CD1c-positive myeloid dendritic cell (primary cell): Measurements from ENCODE around the gene EPHB3.
A peak's percentile ranks its signal among the peaks of the same experiment; 100 is the strongest.

Experiments used
- DNase-seq: peaks from one replicate; pipeline ENCODE4 v3.0.0-alpha.2; 2016; ENCODE audit errors: extremely low spot score

The EPHB3 gene

DNA sequence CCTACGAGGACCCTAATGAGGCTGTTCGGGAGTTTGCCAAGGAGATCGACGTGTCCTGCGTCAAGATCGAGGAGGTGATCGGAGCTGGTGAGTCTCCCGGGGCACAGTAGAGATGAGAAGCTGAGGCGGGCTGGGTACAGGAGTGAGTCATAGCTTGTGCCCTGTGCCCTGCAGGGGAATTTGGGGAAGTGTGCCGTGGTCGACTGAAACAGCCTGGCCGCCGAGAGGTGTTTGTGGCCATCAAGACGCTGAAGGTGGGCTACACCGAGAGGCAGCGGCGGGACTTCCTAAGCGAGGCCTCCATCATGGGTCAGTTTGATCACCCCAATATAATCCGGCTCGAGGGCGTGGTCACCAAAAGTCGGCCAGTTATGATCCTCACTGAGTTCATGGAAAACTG is 17.9 kb downstream of the EPHB3 start:
- peak; percentile 76 for DNase-seq

DNA sequence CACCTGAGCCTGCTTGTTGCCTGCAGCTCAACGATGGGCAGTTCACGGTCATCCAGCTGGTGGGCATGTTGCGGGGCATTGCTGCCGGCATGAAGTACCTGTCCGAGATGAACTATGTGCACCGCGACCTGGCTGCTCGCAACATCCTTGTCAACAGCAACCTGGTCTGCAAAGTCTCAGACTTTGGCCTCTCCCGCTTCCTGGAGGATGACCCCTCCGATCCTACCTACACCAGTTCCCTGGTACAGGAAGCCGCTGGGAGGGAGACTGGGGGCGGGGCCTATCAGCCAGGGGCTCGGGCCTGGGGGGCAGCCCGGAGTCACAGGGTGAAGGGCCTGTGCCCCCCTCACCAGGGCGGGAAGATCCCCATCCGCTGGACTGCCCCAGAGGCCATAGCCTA is 18.8 kb downstream of the EPHB3 start:
- DNase-seq, result no peak

DNA sequence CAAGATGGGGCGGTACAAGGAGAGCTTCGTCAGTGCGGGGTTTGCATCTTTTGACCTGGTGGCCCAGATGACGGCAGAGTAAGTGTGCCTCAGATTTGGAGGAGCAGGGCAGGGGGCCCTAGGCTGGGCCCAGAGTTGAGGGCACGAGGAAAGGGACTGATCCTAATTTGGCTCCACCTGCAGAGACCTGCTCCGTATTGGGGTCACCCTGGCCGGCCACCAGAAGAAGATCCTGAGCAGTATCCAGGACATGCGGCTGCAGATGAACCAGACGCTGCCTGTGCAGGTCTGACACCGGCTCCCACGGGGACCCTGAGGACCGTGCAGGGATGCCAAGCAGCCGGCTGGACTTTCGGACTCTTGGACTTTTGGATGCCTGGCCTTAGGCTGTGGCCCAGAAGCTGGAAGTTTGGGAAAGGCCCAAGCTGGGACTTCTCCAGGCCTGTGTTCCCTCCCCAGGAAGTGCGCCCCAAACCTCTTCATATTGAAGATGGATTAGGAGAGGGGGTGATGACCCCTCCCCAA is 19.8 kb downstream of the EPHB3 start:
- DNase-seq, result no peak

DNA sequence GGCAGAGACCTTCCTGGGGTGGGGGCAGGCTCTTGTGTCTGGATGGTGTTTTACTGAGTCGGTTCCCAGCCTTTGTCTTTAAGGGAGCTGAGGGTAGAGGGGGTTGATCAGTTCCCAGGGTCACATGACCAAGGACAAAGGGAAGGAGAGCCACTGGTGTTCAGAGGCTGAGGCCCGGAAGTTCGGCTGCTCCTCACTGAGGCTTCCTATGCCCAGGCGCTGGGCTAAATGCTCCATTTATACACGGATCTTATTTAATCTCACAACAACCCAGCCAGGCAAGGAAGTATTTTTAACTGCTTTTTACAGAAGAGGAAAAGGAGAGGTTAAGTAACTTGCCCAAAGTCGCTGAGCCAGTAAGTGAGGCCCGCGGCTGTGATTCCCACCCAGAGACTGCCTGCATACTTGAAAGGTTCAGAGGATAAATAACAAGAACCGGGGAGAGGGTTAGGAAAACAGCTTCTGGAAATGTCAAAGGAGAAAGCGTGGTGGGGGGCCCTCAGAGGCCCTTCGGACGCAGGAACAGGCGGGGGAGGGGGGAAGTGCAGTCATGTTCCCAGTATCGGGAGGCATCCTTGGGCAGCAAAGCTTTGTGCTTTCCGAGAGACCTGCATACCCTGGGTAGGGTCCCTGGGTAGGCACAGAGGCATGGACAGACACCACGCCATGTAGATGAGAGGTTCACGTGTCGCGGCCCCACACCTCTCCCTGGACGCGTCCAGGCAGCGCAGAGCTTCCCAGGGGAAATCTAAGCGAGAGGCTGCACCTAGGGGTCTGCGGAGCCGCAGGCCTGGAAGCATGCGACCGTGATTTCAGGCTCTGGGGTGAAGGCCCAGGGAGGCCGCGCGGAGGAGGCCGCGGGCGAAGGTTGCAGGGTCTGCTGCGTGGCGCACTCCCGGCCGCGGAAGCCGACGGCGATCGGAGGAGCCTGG is 21.3 kb downstream of the EPHB3 start:
- DNase-seq, result no peak

DNA sequence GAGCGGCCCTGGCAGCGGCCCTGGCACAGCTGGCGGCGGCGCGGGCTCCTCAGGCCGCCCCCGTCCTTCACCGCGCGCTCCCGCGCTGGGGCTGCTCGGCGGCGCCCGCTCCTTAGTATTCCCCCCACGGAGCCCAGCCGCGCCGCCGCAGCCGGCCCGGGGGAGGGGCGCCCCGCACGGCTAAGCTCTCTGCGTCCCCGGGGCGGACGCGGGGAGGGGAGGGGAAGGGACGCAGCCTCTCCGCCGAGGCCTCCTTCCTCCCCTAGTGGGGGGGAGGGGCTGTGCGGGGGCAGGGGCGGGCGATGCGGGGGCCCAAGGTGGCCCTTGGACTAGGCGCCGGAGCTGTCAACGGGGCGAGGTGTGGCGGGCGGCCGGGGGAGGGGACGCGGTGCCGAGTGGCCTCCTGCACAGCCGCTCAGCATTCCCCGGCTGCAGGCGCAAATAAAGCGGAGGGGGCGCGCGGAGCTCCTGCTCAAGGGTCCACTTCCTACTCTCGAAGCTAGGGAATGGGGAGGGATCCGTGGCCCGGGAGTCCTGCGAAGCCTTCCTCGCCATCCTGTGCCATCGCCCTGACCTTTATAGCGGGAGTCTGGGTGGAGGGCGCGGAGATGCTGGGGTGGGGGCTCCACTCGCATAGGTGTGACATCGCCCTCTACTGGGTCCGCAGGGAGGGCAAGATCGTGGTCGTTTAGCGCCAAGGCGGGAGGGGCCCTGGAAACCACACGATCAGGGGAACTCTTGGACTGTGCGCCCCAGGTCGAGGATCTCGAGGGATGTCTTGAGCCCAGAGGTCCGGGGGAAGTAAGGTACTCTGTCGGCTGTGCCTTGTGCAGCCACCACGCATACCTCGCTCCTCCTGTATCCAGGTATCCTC is 22.2 kb downstream of the EPHB3 start:
- peak; percentile 16 for DNase-seq

DNA sequence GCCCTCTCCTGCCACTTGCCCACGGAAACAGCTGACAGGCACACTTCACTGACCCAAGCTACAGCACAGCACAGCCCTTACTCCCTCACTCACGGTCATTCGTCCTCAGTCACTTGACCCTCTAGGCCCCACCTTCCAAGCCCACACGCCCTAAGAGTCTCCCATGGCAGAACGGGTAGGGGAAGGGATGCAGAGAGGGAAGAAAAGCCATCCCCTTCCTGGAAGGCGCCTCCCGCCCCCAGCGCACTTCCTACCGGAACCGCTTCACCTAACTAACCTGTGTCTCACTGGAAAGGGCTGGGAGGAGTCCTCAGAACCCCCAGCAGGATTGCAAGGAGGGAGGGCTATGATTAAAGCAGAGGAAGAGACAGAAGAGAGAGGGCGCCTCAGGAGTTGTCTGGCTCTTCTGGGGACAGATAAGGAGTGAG is 22.9 kb downstream of the EPHB3 start:
- DNase-seq, result no peak

DNA sequence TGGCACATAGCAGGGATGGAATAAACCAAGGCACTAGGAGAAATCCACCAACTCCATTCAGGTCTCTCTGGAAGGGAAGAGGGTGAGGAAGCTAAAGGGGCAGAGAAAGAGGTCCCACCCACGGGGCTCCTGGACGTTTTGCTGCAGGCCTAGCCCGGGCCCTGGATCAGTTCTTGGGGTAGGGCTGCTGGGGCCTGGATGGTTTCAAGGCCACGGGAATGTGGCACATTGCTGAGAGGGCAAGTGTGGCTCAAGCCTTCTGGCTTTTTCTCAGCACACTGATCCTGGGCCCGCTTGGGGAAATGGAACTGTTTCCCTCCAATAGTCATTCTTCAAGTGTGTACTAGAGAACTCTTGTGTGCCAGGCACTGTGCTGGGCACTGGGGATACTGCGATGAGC is 24.0 kb downstream of the EPHB3 start:
- no peak for DNase-seq

DNA sequence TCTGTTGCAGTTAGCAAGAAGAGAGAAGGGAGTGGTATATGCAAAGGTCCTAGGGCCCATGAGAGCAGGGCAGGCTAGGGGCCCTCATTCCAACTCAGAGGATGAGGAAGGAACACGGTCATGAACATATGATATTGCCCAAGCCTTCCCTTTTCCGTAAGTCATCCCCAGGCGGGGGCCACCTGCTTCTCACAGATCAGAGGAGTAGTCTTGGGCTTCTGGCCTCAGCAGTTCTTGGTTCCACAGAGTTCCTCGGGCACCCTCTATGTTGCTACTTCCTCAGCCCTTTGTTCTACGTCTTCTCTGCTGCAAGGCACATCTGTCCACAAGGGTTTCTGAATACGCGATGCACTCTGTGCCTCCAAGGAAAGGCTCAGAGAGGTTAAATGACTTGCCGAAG is 25.3 kb downstream of the EPHB3 start:
- DNase-seq, result peak; percentile 49

DNA sequence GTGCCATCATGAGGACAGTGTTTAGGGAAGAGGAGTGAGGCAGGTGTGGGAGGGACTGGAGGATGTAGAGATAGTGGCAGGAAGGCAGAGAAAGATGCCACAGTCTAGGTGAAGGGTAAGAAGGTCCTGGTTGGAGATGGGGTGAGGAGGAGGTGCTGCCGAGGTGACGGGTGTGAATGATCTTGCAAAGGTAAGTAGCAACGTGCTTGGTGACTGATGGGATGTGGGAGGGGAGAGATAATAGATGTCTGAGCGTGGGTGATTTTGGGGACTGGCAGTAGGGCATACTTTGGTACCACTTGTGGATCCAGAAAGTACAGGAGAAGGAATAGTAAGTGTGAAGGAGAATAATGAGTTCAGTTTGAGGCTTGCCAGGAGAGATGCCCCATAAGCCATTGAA is 27.2 kb downstream of the EPHB3 start:
- no peak for DNase-seq

DNA sequence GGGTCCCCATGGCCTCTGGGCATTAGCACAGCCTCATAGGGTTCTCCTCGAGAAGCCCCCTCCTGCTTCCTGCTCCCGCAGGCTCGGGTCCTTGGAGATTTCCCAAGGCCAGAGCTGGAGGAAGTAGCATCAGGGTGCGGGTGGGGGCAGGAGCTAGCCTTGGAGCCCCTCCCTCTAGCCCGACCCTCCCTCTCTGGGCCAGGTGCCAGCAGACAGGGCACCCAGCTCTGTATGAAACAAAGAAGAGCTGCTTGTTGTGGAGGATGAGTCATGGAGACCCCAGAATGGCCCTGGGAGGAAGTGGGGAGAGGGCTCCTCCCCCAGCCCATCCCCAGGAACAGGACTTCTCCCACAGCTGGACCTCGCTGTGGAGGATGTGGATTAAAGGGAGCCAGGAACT is 29.2 kb downstream of the EPHB3 start:
- DNase-seq, result no peak

DNA sequence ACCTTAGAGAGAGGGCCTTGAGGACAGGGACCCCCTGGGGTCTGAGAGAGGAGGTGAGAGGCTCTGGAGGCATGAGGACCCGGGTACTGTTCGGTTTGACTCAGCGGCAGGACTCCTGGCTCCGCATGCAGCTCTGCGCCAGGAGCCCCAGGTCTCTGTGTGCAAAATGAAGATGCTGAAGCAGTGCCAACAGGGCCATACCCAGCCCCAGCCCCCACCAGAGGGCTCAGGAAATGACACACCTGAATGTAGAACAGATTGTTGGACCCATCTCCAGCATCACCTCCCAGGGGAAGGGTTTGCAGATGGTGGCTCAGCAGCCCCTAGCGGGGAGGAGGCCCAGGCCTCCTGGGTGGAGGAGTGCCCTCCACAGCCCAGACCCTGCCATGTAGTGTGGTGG is 30.2 kb downstream of the EPHB3 start:
- no peak for DNase-seq

DNA sequence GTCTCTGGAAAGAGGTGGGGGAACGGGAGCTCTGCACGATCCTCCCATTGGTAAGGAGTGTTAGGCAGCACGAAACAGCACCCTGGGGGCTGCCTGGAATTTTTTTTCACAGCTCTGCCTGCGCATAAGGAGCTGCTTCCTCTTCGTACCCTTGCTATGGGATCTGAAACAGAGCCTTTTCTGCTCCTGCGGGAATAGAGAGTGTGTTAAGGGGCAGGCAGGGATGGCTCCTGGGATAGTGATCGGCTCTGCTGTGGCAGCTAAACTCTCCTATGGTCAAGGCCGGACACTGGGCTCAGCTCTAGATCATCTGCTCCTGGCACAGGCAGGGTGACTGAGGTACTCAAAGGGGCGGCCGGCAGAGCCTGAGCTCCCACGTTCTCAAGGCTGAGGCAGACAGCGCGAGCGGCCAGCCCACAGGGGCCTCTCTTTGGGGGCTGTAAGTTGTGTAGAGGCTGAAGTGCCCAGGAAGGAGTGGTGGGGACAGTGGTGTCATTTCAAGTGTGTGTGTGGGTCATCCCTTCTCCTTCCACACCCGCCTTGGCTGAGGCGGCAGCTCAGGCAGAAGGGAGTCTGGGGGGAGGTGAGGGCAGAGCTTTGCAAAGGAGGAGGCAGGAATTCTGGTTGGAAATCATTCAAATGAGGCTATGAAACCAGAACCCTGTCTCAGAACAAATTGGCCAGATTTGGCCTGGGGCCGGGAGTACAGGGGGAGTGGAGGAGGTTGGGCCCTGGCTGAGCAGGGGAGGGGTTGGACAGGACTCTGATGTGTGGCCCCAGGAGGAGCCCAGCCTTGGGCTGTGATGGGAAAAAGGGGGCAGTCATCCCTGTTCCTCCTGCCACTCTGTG is 31.0 kb downstream of the EPHB3 start:
- DNase-seq, result no peak

DNA sequence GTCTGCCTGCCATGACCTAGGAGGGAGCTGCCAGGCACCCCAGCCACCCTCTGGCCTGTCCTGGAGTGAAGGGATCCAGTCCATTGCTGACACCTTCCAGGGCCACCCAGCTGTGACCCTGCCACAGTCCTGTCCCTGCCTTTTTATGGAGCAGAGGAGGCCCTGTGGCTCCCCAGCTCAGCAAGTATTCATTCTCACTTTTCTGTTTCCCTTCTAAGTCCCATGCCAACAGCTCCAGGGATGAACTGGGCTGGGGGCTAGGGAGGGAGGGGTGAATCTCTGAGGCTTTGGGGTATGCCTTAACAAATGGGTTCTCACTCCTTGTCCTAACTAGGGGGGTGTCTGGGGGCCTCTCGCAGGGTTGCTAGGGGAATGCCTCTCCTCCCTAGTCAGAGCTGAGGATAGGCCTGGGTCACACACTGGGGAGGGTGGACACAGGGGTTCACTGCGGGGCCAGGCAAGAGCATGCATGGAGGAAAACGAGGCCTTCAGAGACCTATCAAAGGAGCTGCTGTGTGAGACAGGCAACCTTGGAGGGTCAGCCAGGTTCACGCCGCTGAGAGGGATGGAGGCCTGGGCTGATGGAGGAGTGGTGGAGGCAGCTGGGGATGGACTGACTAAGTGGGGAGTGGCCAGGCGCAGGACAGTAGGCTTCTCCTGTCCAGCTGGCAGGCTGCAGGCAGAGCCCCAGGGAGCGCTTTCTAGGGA is 31.8 kb downstream of the EPHB3 start:
- no peak for DNase-seq

DNA sequence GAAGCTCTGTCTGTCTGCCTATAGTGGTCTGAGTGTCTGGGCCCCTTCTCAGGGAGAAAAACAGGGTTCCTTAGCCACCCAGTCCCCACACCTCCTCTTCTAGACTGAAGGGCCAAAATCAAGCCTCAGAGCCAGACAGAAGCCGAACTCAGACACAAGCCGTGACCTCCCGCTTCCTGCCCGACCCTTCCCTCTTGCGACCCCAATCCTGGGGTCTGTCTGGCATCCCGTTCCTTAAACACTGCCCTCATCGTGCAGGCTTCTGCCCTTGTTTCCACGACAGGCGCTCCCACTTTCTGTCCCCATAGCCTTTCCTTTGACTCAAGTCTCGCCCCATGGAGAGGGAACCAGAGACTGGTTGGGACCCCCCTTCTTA is 32.3 kb downstream of the EPHB3 start:
- DNase-seq, result no peak

DNA sequence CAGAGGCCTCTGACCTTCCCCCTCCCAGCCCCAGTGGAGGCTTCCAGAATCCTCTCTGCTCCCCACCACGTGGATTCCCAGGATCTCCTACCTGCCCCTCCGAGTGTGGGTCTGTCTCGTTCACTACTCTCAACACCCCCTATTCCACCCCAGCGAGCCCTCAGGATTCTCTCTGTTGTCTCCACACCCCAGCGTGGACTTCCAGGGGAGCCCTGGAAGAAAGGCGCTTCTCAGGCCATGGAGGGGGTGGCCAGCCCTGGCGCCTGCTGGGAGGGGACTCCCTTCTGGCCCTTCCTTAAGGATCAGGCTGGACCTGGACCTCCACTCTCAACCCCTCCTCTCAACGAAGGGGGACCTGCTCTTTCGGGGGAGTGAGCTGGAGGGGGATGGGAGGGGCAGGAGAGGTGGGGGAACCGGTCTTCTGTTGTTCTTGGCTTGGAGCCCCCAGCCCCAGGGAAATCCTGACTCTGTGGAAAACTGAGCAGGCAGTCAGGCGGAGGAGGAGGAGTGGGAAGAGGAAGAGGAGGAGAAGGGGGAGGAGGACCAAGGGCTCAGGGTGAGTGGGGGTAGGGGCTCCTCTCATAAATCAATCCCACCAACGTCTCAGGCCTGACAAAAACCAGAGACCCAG is 32.9 kb downstream of the EPHB3 start:
- no peak for DNase-seq

DNA sequence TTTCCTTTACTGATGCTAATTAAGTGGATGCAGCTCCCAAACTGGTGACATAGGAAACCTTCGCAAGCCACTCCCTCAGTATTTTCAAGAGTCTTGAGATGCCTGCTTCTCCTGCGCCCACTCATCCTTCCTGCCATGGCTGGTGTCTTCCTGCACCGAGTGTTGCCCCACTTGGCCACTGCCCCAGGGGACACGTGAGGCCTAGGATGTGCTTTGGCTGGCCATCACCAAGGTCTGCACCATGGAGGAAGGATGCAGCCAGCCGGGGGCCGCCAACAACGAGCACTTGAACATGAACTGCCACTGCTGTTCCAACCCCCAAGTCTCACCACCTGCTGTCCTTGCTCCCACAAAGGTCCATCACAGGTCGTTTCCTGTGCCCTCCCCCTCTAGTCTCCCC is 34.1 kb downstream of the EPHB3 start:
- DNase-seq, result no peak

DNA sequence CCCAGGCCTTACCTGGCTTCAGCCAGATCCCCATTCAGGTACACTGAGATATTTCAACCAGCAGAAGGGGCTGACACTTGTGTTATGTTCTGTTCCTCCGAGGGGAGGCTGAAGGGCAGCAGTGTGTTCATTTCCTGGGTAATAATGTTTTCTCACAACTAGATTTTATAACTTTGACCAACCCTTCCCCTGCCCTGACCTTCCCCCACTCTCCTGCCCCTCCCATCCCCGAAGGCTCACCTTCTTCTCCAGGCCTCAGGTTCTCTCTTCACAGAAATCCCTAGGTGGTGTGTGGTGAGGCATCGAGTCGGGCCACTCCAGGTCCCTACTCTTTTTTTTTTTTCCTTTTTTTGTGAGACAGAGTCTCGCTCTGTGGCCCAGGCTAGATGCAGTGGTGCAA is 34.6 kb downstream of the EPHB3 start:
- DNase-seq, result no peak

DNA sequence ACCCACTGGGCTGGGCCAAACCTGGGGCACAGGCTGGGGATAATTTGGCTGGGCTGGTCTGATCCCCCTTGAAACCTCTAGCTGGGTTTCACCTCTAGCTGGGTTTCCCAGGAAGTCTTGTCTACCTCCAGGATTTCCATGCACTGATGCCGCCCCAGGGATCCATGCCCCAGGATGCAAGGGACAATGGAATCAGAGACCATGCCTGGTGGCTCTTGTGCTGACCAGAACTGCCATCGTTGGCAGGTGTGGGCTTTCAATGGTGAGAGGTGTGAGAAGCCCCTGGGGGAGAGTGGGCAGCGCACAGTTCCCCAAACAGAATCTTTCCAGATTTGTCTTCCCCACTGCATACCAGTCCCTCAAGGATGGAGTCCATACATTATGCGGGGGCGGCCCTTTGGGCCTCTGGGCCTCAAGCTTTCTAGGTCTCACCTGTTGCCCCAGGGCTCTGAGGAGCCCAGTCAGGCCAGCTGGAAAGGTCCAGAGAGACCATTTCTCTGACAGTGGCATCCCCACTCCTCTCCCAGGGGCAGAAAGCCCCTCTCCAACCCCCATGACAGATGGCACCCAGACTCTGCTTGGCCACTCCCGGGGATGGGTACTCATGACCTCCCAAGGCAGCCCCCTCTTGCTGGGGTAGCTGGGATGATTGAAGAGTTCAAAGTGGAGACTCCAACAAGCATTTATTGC is 35.4 kb downstream of the EPHB3 start:
- no peak for DNase-seq

DNA sequence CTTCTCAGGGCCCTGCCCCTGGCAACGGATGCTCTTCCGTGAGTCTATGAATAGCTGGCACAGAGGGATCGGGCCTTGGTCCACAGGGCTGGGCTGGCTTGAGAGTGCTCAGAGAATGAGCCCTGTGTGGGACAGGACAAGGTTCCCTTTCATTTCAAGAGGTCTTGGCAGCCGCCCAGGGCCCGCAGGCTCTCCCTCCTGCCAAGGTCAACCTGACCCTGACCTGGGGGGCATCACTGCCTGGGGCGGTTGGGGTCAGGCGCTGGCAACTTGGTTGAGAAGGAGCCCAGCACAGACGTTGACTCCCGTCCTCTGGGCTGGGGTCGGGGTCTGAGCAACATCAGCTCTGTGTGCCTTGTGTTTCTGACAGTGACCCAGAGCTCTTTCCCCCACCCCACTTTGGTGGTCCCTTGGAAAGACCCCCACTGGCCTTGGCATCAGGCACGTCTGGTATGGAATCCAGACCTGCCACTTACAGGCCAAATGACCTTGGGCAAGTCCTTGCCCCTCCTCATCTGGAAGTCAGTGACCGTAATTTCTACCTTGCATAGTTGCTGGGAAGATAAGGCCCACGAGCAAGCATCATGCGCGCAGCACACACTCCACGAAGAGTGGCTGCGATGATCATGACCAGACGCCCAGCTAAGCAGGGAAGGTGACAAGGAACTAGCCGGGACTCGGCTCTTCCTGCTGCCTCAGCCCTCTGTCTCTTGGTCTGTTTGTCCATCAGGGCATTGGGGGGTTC is 36.4 kb downstream of the EPHB3 start:
- DNase-seq, result no peak
